HepG2 (cell line): ENCODE results near the gene SLC22A12. TPM values are rescaled to one million over a fixed set of nuclear protein-coding genes. Genes with fewer than 3 reads are reported as not detected.

Experiments
- FOXA3 ChIP-seq: IDR thresholded peaks from 2 replicates; pipeline ENCODE4 v1.6.1; 2016; ENCODE audit warnings: missing genetic modification reagents, missing compliant biosample characterization
- FOXM1 ChIP-seq: sonication (generic); formaldehyde crosslinking; IDR thresholded peaks from 2 replicates; pipeline ENCODE4 v1.5.0; 2020; ENCODE audit warnings: missing genetic modification reagents
- HNF4A ChIP-seq: sonication (generic); formaldehyde crosslinking; IDR thresholded peaks from 2 replicates; pipeline ENCODE4 v1.4.0; 2020; ENCODE audit warnings: missing genetic modification reagents
- HOXD1 ChIP-seq: sonication (generic); formaldehyde crosslinking; IDR thresholded peaks from 2 replicates; pipeline ENCODE4 v1.5.0; 2020; ENCODE audit warnings: missing genetic modification reagents
- JARID2 ChIP-seq: sonication (generic); formaldehyde crosslinking; IDR thresholded peaks from 2 replicates; pipeline ENCODE4 v1.8.1; 2023; ENCODE audit warnings: missing genetic modification reagents, inconsistent platforms; ENCODE audit not compliant: insufficient replicate concordance
- MAFK ChIP-seq, 2 experiments: IDR thresholded peaks in 1 of 2; conservative IDR thresholded peaks in 1 of 2; 2 replicates each; pipeline ENCODE4 v1.6.1; 2011; ENCODE audit warnings: improper control_type of control experiment in 2 of 2, low read length in 2 of 2
- MIER3 ChIP-seq: IDR thresholded peaks from 2 replicates; pipeline ENCODE4 v1.6.1; 2016; ENCODE audit warnings: missing compliant biosample characterization, borderline replicate concordance
- MTA1 ChIP-seq: sonication (generic); formaldehyde crosslinking; IDR thresholded peaks from 2 replicates; pipeline ENCODE4 v1.4.0; 2020; ENCODE audit warnings: missing genetic modification reagents, mild to moderate bottlenecking, borderline replicate concordance
- NFIB ChIP-seq: sonication (generic); formaldehyde crosslinking; IDR thresholded peaks from 2 replicates; pipeline ENCODE4 v1.9.0; 2021; ENCODE audit warnings: missing genetic modification reagents, mild to moderate bottlenecking, borderline replicate concordance
- SYNCRIP ChIP-seq: fragments of 200-400 bp; formaldehyde crosslinking; IDR thresholded peaks from 2 replicates; pipeline ENCODE4 v1.6.1; 2018; ENCODE audit warnings: mild to moderate bottlenecking, low read depth, low read length; ENCODE audit not compliant: insufficient read depth
- TCF7L2 ChIP-seq: IDR thresholded peaks from 2 replicates; pipeline ENCODE4 v1.6.1; 2011; ENCODE audit warnings: mild to moderate bottlenecking, low read depth, low read length, moderate library complexity
- ZFP62 ChIP-seq: sonication (generic); formaldehyde crosslinking; IDR thresholded peaks from 2 replicates; pipeline ENCODE4 v1.4.0; 2020; ENCODE audit warnings: missing genetic modification reagents
- ZNF12 ChIP-seq: sonication (generic); formaldehyde crosslinking; IDR thresholded peaks from 2 replicates; pipeline ENCODE4 v1.5.0; 2020; ENCODE audit warnings: missing genetic modification reagents
- ZNF33B ChIP-seq: sonication (generic); formaldehyde crosslinking; IDR thresholded peaks from 2 replicates; pipeline ENCODE4 v1.5.1; 2020; ENCODE audit warnings: mild to moderate bottlenecking, missing genetic modification reagents
- ZNF382 ChIP-seq: sonication (generic); formaldehyde crosslinking; IDR thresholded peaks from 2 replicates; pipeline ENCODE4 v1.5.0; 2020; ENCODE audit warnings: missing genetic modification reagents, mild to moderate bottlenecking, borderline replicate concordance
- ZNF510 ChIP-seq: sonication (generic); formaldehyde crosslinking; IDR thresholded peaks from 2 replicates; pipeline ENCODE4 v1.4.0; 2020; ENCODE audit warnings: low read depth, mild to moderate bottlenecking, missing genetic modification reagents
- ZNF563 ChIP-seq: sonication (generic); formaldehyde crosslinking; IDR thresholded peaks from 2 replicates; pipeline ENCODE4 v1.8.0; 2022; ENCODE audit warnings: mild to moderate bottlenecking, moderate library complexity, missing genetic modification reagents
- ZNF644 ChIP-seq: IDR thresholded peaks from 2 replicates; pipeline ENCODE4 v1.6.1; 2016; ENCODE audit warnings: low read depth
- ZNF768 ChIP-seq: sonication (generic); formaldehyde crosslinking; IDR thresholded peaks from 2 replicates; pipeline ENCODE4 v1.4.0; 2020; ENCODE audit warnings: missing genetic modification reagents
- ZNF816 ChIP-seq: sonication (generic); formaldehyde crosslinking; IDR thresholded peaks from 2 replicates; pipeline ENCODE4 v1.8.0; 2022; ENCODE audit warnings: missing genetic modification reagents, mild to moderate bottlenecking, borderline replicate concordance
- polyA plus RNA-seq, 8 experiments: library from polyadenylated mRNA; depleted of rRNA in 3 of 8; stranded (reverse) in 7 of 8; unstranded in 1 of 8; fragments of >200 nt; fragmentation: Illumina TruSeq in 4 of 8; extraction: Trizol in 4 of 8; gene quantifications; 2 replicates each; pipeline versions ENCODE4 v1.2.1 to v1.2.3, GENCODE V29; 2011 to 2016; ENCODE audit warnings: low read depth in 4 of 8, missing spikeins in 1 of 8, mixed read lengths in 1 of 8; ENCODE audit not compliant: insufficient read depth in 1 of 8
- total RNA-seq, 5 experiments: library from RNA; depleted of rRNA; stranded (reverse); fragments of >200 nt; fragmentation: Illumina TruSeq; extraction: Trizol; gene quantifications; 2 replicates each; pipeline ENCODE4 v1.2.3, GENCODE V29; 2016; ENCODE audit warnings: low read depth in 1 of 5
- TF ChIP-seq, protein P1 (sequence below): sonication (generic); formaldehyde crosslinking; IDR thresholded peaks from 2 replicates; pipeline ENCODE4 v1.4.0; 2020; ENCODE audit warnings: missing genetic modification reagents, borderline replicate concordance
- TF ChIP-seq, protein P2 (sequence below): sonication (generic); formaldehyde crosslinking; IDR thresholded peaks from 2 replicates; pipeline ENCODE4 v1.5.0; 2020; ENCODE audit warnings: missing genetic modification reagents
- TF ChIP-seq, protein P3 (sequence below): sonication (generic); formaldehyde crosslinking; IDR thresholded peaks from 2 replicates; pipeline ENCODE4 v1.4.0; 2020; ENCODE audit warnings: mild to moderate bottlenecking, missing genetic modification reagents
- TF ChIP-seq, protein P4 (sequence below): sonication (generic); formaldehyde crosslinking; IDR thresholded peaks from 2 replicates; pipeline ENCODE4 v1.4.0; 2020; ENCODE audit warnings: missing genetic modification reagents
- TF ChIP-seq, protein P5 (sequence below): sonication (generic); formaldehyde crosslinking; IDR thresholded peaks from 2 replicates; pipeline ENCODE4 v1.4.0; 2020; ENCODE audit warnings: missing genetic modification reagents, mild to moderate bottlenecking, borderline replicate concordance

SLC22A12 gene
- total and polyA plus RNA-seq, 2 of the 13 experiments (the other 11 are each of a cell fraction or from before 2014, with no cell fraction given): not detected

DNA sequence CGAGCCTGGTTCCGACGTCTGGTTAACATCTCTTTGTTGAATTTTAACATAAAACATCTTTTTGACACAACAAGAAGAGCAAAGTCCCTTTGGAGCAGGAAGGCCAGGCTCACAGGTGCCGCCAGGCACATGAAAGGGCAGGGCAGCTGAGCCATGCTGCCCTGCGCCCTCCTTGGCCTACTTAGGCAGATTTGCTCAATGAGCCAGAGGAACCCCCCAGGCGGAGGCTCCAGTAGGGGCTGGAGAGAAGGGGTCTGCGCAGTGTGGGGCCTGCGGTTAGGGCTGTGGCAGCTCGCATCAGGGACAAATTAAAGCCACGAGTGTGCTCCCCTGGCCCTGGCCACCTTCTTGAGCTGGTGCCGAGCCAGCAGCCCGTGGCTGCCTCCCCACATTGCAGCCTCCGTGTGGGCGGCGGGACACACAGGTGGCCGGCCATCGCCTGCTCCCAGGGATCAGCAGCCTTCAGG, 9.9 kb upstream of the SLC22A12 start (continued):
- TF ChIP-seq HNF4A (CRISPR knock-in tag): peak; percentile 77
- TF ChIP-seq, protein P1, sequence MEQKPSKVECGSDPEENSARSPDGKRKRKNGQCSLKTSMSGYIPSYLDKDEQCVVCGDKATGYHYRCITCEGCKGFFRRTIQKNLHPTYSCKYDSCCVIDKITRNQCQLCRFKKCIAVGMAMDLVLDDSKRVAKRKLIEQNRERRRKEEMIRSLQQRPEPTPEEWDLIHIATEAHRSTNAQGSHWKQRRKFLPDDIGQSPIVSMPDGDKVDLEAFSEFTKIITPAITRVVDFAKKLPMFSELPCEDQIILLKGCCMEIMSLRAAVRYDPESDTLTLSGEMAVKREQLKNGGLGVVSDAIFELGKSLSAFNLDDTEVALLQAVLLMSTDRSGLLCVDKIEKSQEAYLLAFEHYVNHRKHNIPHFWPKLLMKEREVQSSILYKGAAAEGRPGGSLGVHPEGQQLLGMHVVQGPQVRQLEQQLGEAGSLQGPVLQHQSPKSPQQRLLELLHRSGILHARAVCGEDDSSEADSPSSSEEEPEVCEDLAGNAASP (CRISPR knock-in tag): no peak
- no peak for TF ChIP-seq MTA1 (CRISPR knock-in tag)
- TF ChIP-seq, protein P2, sequence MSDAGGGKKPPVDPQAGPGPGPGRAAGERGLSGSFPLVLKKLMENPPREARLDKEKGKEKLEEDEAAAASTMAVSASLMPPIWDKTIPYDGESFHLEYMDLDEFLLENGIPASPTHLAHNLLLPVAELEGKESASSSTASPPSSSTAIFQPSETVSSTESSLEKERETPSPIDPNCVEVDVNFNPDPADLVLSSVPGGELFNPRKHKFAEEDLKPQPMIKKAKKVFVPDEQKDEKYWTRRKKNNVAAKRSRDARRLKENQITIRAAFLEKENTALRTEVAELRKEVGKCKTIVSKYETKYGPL (CRISPR knock-in tag): no peak
- no peak for TF ChIP-seq ZNF816 (CRISPR knock-in tag)
- TF ChIP-seq ZNF563 (CRISPR knock-in tag): 0 out of 2 replicates have a peak, but pooled peaks have one; percentile 1
- 0 out of 2 replicates have a peak, but pooled peaks have one; percentile 13 for TF ChIP-seq ZNF768
- TF ChIP-seq MAFK (conservative IDR thresholded peaks at IDR 0.05 in 1 of 2, IDR thresholded peaks at IDR 0.05 in 1 of 2; ENCODE audit: low read length in 2 of 2): no peak
- TF ChIP-seq ZNF510: no peak
- TF ChIP-seq NFIB (CRISPR knock-in tag): no peak
- TF ChIP-seq, protein P3, sequence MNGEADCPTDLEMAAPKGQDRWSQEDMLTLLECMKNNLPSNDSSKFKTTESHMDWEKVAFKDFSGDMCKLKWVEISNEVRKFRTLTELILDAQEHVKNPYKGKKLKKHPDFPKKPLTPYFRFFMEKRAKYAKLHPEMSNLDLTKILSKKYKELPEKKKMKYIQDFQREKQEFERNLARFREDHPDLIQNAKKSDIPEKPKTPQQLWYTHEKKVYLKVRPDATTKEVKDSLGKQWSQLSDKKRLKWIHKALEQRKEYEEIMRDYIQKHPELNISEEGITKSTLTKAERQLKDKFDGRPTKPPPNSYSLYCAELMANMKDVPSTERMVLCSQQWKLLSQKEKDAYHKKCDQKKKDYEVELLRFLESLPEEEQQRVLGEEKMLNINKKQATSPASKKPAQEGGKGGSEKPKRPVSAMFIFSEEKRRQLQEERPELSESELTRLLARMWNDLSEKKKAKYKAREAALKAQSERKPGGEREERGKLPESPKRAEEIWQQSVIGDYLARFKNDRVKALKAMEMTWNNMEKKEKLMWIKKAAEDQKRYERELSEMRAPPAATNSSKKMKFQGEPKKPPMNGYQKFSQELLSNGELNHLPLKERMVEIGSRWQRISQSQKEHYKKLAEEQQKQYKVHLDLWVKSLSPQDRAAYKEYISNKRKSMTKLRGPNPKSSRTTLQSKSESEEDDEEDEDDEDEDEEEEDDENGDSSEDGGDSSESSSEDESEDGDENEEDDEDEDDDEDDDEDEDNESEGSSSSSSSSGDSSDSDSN (CRISPR knock-in tag): no peak
- no peak for TF ChIP-seq ZNF12
- TF ChIP-seq SYNCRIP: no peak
- no peak for TF ChIP-seq ZFP62 (CRISPR knock-in tag)
- TF ChIP-seq, protein P4, sequence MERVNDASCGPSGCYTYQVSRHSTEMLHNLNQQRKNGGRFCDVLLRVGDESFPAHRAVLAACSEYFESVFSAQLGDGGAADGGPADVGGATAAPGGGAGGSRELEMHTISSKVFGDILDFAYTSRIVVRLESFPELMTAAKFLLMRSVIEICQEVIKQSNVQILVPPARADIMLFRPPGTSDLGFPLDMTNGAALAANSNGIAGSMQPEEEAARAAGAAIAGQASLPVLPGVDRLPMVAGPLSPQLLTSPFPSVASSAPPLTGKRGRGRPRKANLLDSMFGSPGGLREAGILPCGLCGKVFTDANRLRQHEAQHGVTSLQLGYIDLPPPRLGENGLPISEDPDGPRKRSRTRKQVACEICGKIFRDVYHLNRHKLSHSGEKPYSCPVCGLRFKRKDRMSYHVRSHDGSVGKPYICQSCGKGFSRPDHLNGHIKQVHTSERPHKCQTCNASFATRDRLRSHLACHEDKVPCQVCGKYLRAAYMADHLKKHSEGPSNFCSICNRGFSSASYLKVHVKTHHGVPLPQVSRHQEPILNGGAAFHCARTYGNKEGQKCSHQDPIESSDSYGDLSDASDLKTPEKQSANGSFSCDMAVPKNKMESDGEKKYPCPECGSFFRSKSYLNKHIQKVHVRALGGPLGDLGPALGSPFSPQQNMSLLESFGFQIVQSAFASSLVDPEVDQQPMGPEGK: peak; percentile 56; the same call in 1 of the 2 replicates
- no peak for TF ChIP-seq ZNF33B (CRISPR knock-in tag)
- no peak for TF ChIP-seq ZNF644 (CRISPR knock-in tag)
- no peak for TF ChIP-seq FOXM1 (CRISPR knock-in tag)
- TF ChIP-seq FOXA3: peak; percentile 43
- TF ChIP-seq, protein P5, sequence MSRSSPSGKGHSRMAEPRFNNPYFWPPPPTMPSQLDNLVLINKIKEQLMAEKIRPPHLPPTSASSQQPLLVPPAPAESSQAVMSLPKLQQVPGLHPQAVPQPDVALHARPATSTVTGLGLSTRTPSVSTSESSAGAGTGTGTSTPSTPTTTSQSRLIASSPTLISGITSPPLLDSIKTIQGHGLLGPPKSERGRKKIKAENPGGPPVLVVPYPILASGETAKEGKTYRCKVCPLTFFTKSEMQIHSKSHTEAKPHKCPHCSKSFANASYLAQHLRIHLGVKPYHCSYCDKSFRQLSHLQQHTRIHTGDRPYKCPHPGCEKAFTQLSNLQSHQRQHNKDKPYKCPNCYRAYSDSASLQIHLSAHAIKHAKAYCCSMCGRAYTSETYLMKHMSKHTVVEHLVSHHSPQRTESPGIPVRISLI (CRISPR knock-in tag): no peak
- TF ChIP-seq MIER3: no peak
- no peak for TF ChIP-seq JARID2
- no peak for TF ChIP-seq HOXD1
- TF ChIP-seq TCF7L2: no peak
- no peak for TF ChIP-seq ZNF382 (CRISPR knock-in tag)
